Measurements from ENCODE around the gene TMEM132D.

TMEM132D gene

GRCh38 chr12:129861951-129862350, 41.9 kb downstream of the TMEM132D start:
- TF ChIP-seq CTCF (conservative IDR thresholded peaks at IDR 0.05; ENCODE audit: low read depth, low read length) = no peak
- no peak for DNase-seq (ENCODE audit: low read depth)
- no peak overlapping the region for H3K4me3 ChIP-seq (ENCODE audit: low read length)

DNA sequence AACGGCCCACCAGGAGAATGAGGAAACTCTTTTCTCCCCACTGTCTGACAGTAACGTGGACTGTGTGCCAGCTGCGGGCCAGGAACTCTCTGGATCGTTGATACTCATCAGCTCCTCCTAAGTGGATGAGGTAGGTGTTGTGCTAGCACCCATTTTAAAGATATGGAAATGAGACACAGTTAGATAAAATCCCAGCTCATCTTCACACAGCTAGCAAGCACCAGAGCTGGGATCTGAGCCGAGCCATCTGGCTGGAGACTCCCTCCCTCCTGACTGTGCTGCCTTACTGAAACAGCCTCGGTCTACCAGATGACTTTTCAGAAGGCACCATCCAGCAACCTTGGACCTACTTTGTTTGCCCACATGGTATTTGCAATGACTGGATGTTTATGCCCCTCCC, 49.2 kb downstream of the TMEM132D start:
- TF ChIP-seq CTCF (conservative IDR thresholded peaks at IDR 0.05; ENCODE audit: low read depth, low read length) = no peak
- no peak for DNase-seq (ENCODE audit: low read depth)
- no peak overlapping the region for H3K4me3 ChIP-seq (ENCODE audit: low read length)

DNA sequence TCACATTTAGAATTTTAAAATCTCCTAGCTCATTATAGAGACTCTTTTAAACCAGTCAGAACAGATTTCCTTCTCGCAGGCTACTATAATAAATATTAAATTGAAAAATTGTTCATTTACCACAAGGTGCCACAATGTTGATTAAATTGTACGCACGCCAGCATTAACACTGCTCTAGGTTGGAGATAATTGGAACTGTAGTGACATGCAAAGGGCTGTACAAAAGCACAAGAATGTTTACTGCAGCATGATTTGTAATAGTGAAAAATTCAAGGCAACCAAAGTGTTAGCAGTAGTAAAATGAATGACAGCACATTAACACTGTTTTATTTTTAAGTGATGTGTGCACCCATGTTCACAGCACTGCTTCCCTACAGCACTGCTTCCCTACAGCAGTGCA, 52.5 kb downstream of the TMEM132D start:
- DNase-seq (ENCODE audit: low read depth) = no peak
- TF ChIP-seq CTCF (conservative IDR thresholded peaks at IDR 0.05; ENCODE audit: low read depth, low read length) = no peak

GRCh38 chr12:129848876-129849275, 54.9 kb downstream of the TMEM132D start:
- no peak for TF ChIP-seq CTCF (conservative IDR thresholded peaks at IDR 0.05; ENCODE audit: low read depth, low read length)
- H3K4me3 ChIP-seq (ENCODE audit: low read length) = no peak overlapping the region
- no peak for DNase-seq (ENCODE audit: low read depth)

More for the DNA sequence above, 52.5 kb downstream of the TMEM132D start:
- H3K4me3 ChIP-seq (ENCODE audit: low read length) = no peak overlapping the region

DNA sequence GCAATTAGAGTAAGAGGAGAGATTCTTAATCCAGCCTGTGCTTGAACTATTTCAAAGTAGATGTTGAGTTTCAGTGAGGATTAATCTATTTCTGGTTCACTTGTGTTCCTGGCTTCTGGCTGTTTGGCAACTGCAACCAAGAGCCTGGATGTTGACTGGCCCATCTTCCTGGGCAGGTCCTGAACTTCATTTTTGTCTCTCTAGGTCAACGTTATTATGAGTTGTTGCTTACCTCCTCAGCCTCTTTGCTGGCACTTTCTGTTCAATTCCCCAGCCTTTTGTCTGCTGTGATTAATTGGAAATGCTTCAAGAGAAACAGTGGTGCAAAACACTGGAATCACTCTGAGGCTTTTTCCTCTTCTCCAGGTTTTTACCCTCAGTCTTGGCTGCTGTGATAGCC, 56.8 kb downstream of the TMEM132D start:
- no peak for TF ChIP-seq CTCF (conservative IDR thresholded peaks at IDR 0.05; ENCODE audit: low read depth, low read length)
- DNase-seq (ENCODE audit: low read depth) = no peak
- H3K4me3 ChIP-seq (ENCODE audit: low read length) = no peak overlapping the region

DNA sequence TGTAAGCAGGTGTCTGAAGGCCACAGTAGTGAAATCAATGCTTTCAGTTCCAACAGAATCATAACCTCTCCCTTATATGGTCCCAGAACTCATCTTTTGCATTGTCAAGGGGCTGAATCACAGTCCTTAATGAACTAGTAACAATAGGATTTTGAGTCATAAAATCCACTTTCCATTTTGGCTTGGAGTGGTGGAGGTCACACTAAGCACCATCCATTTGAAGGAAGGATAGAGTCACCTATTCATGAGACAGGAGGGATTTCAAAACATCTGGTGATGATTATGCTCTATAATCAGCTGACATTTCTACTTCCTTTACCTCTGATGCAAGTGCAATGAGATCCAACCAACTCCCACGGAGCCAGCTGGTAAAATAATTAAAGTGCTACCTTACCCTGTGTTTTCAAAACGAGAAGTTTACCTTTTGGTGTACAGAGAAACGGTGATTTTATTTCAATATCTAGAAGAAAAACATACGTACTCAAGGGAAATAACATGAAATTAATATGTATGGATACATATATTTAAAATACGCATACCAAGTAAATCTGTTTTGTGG, 59.1 kb downstream of the TMEM132D start:
- no peak for TF ChIP-seq CTCF (conservative IDR thresholded peaks at IDR 0.05; ENCODE audit: low read depth, low read length)
- no peak overlapping the region for H3K4me3 ChIP-seq (ENCODE audit: low read length)
- no peak for DNase-seq (ENCODE audit: low read depth)

DNA sequence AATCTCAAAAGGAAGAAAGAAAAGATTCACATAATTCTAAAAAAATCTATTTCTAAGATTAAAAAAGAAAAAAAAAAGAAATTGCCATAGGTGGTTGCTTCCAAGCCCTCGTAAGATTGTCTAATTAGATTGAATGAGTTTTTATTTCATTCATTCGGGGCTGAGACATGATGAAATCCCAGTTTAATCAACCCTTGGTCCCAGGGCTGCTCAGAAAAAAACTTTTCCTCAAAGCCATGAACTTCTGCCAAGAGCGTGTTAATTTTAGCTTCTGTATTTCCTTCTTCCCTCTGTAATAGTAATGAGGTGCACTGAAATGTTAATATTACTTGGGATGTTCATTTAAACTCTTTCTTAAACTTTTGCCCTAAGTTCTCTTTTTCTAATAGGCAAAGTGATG, 62.6 kb downstream of the TMEM132D start:
- TF ChIP-seq CTCF (conservative IDR thresholded peaks at IDR 0.05; ENCODE audit: low read depth, low read length) = no peak
- no peak for DNase-seq (ENCODE audit: low read depth)
- H3K4me3 ChIP-seq (ENCODE audit: low read length) = no peak overlapping the region

Measured in retinal pigment epithelial cell (primary cell).